HG02763 (cell line): ENCODE data around the gene ARL2.
"Not testable (repeated sequence)": the region's sequence is repeated elsewhere in the genome, so short reads cannot be mapped to it uniquely, and the experiment has no call there.

Source experiments
- ATAC-seq: cut with Tn5 transposase; IDR thresholded peaks from one replicate; pipeline ENCODE4 v1.9.1; 2021; ENCODE audit warnings: mild to moderate bottlenecking, moderate library complexity; ENCODE audit not compliant: unreplicated experiment

Gene ARL2

GRCh38 chr11:65003968-65004367 is 10.0 kb upstream of the ARL2 start:
- not testable (repeated sequence) for ATAC-seq

GRCh38 chr11:65008016-65008415 is 5.9 kb upstream of the ARL2 start:
- no peak for ATAC-seq

GRCh38 chr11:65008873-65009272 is 5.1 kb upstream of the ARL2 start:
- no peak for ATAC-seq

GRCh38 chr11:65013130-65013887 is 651 bp upstream of the ARL2 start:
- peak; percentile 71 for ATAC-seq

- ATAC-seq: peak; percentile 3
Measured at GRCh38 chr11:65014726-65015227, 817 bp downstream of the ARL2 start.

- ATAC-seq: no peak
Measured at GRCh38 chr11:65016705-65017104, 2.7 kb downstream of the ARL2 start.

- no peak for ATAC-seq
Measured at GRCh38 chr11:65017937-65018336, 4.0 kb downstream of the ARL2 start.

- no peak for ATAC-seq
Measured at GRCh38 chr11:65019824-65020223, 5.9 kb downstream of the ARL2 start.

GRCh38 chr11:65021003-65021402 is 7.0 kb downstream of the ARL2 start:
- ATAC-seq: no peak

- ATAC-seq: no peak
Measured at GRCh38 chr11:65021509-65021908, 7.5 kb downstream of the ARL2 start.

GRCh38 chr11:65023502-65023901 is 9.5 kb downstream of the ARL2 start:
- ATAC-seq: not testable (repeated sequence)

GRCh38 chr11:65026810-65027209 is 12.8 kb downstream of the ARL2 start:
- ATAC-seq: no peak

GRCh38 chr11:65027213-65028067 is 13.5 kb downstream of the ARL2 start, which contains the start of gene SNX15:
Gene SNX15, plus strand, starts transcription at chr11:65027439. Its CDS starts 99 bp downstream, at chr11:65027538.
- peak; percentile 83 for ATAC-seq

GRCh38 chr11:65032216-65032615 is 18.3 kb downstream of the ARL2 start:
- ATAC-seq: no peak

- no peak for ATAC-seq
Measured at GRCh38 chr11:65034423-65034822, 20.5 kb downstream of the ARL2 start.

- no peak for ATAC-seq
Measured at GRCh38 chr11:65035579-65035978, 21.6 kb downstream of the ARL2 start.

- ATAC-seq: no peak
Measured at GRCh38 chr11:65036931-65037330, 23.0 kb downstream of the ARL2 start.

- no peak for ATAC-seq
Measured at GRCh38 chr11:65040520-65040846, 26.5 kb downstream of the ARL2 start.

GRCh38 chr11:65040847-65041622 is 27.1 kb downstream of the ARL2 start, which contains the start of gene SAC3D1:
Gene SAC3D1, plus strand, starts transcription at chr11:65041210. Its CDS starts 83 bp downstream, at chr11:65041293.
- ATAC-seq: peak; percentile 81

- no peak for ATAC-seq
Measured at GRCh38 chr11:65042891-65043290, 28.9 kb downstream of the ARL2 start.
